GM23248 (cell line): Measurements from ENCODE around the gene QKI.

Experiments used
- EZH2 ChIP-seq: fragments of 200-600 bp; sonication (generic); IDR thresholded peaks from 2 replicates; pipeline ENCODE4 v1.6.1; 2018; ENCODE audit warnings: antibody characterized with exemption, mild to moderate bottlenecking; ENCODE audit not compliant: insufficient read depth, poor library complexity, severe bottlenecking
- EZH2phosphoT487 ChIP-seq: fragments of 200-600 bp; sonication (generic); IDR thresholded peaks from 2 replicates; pipeline ENCODE4 v1.6.1; 2018; ENCODE audit warnings: antibody characterized with exemption, moderate library complexity, mild to moderate bottlenecking, low read depth; ENCODE audit not compliant: insufficient read depth

DNA sequence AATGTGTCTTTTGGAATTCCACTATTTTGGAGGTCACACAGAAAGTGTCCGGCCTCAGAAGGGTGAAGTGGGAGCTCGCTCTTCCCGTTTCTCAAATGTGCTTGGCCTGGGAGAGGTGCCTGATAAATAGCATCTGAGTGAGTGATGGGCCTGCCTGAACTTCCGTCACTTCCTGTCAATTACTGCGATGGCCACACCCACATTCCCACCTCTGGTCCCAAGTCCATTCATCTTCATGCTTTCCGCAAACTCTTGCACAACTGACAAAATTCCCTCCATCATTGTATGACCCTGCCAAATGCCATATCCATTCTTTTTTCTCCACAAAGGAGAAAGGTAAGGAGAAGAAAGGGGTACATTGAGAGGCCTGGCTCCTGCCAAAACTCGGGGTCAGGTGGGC, 169.0 kb downstream of the QKI start:
- TF ChIP-seq EZH2: no peak
- TF ChIP-seq EZH2phosphoT487: no peak
